ENCODE measurements around the gene LRIG1.

The LRIG1 gene

GRCh38 chr3:66401675-66402491, 98.9 kb downstream of the LRIG1 start:
- Histone ChIP-seq H3K36me3 (ENCODE audit: control insufficient read depth, insufficient read depth, low read length) (peaks cover 82% of the 10 kb centered on the region), H3K9ac (ENCODE audit: low read depth, low read length) (no peak overlapping the region)

GRCh38 chr3:66401157-66401550, 99.7 kb downstream of the LRIG1 start:
- Histone ChIP-seq H3K4me1 (ENCODE audit: control insufficient read depth, insufficient read depth, low read length) (peaks cover 3% of the 10 kb centered on the region), H3K4me3 (ENCODE audit: low read depth, low read length) (no peak overlapping the region), H3K9me3 (ENCODE audit: control insufficient read depth, insufficient read depth, low read length) (no peaks in the 10 kb centered on the region), H3K27me3 (ENCODE audit: control insufficient read depth, insufficient read depth, low read length) (no peaks in the 10 kb centered on the region), H3K9ac (ENCODE audit: low read depth, low read length) (peak overlapping the region; percentile 47), H3K36me3 (ENCODE audit: control insufficient read depth, insufficient read depth, low read length) (peaks cover 82% of the 10 kb centered on the region)

More at GRCh38 chr3:66401675-66402491, 98.9 kb downstream of the LRIG1 start:
- no peaks in the 10 kb centered on the region for H3K9me3 ChIP-seq (ENCODE audit: control insufficient read depth, insufficient read depth, low read length)
- no peak overlapping the region for H3K4me3 ChIP-seq (ENCODE audit: low read depth, low read length)
- peaks cover 3% of the 10 kb centered on the region for H3K4me1 ChIP-seq (ENCODE audit: control insufficient read depth, insufficient read depth, low read length)
- H3K27me3 ChIP-seq (ENCODE audit: control insufficient read depth, insufficient read depth, low read length): no peaks in the 10 kb centered on the region

GRCh38 chr3:66400411-66401156, 100.2 kb downstream of the LRIG1 start:
- Histone ChIP-seq H3K9me3 (ENCODE audit: control insufficient read depth, insufficient read depth, low read length) (no peaks in the 10 kb centered on the region), H3K4me1 (ENCODE audit: control insufficient read depth, insufficient read depth, low read length) (peaks cover 3% of the 10 kb centered on the region), H3K36me3 (ENCODE audit: control insufficient read depth, insufficient read depth, low read length) (peaks cover 82% of the 10 kb centered on the region), H3K4me3 (ENCODE audit: low read depth, low read length) (no peak overlapping the region), H3K9ac (ENCODE audit: low read depth, low read length) (peak overlapping the region; percentile 47), H3K27me3 (ENCODE audit: control insufficient read depth, insufficient read depth, low read length) (no peaks in the 10 kb centered on the region)

GRCh38 chr3:66399529-66400232, 101.1 kb downstream of the LRIG1 start:
- H3K9ac ChIP-seq (ENCODE audit: low read depth, low read length): no peak overlapping the region
- H3K4me1 ChIP-seq (ENCODE audit: control insufficient read depth, insufficient read depth, low read length): peaks cover 3% of the 10 kb centered on the region
- H3K9me3 ChIP-seq (ENCODE audit: control insufficient read depth, insufficient read depth, low read length): no peaks in the 10 kb centered on the region
- no peak overlapping the region for H3K4me3 ChIP-seq (ENCODE audit: low read depth, low read length)
- H3K27me3 ChIP-seq (ENCODE audit: control insufficient read depth, insufficient read depth, low read length): no peaks in the 10 kb centered on the region
- peaks cover 81% of the 10 kb centered on the region for H3K36me3 ChIP-seq (ENCODE audit: control insufficient read depth, insufficient read depth, low read length)

GRCh38 chr3:66398228-66399025, 102.4 kb downstream of the LRIG1 start:
- H3K9me3 ChIP-seq (ENCODE audit: control insufficient read depth, insufficient read depth, low read length): no peaks in the 10 kb centered on the region
- no peaks in the 10 kb centered on the region for H3K27me3 ChIP-seq (ENCODE audit: control insufficient read depth, insufficient read depth, low read length)
- peaks cover 81% of the 10 kb centered on the region for H3K36me3 ChIP-seq (ENCODE audit: control insufficient read depth, insufficient read depth, low read length)

GRCh38 chr3:66397745-66398144, 103.1 kb downstream of the LRIG1 start:
- Histone ChIP-seq H3K9me3 (ENCODE audit: control insufficient read depth, insufficient read depth, low read length) (no peaks in the 10 kb centered on the region), H3K36me3 (ENCODE audit: control insufficient read depth, insufficient read depth, low read length) (peaks cover 82% of the 10 kb centered on the region), H3K4me3 (ENCODE audit: low read depth, low read length) (no peak overlapping the region), H3K9ac (ENCODE audit: low read depth, low read length) (no peak overlapping the region), H3K27me3 (ENCODE audit: control insufficient read depth, insufficient read depth, low read length) (no peaks in the 10 kb centered on the region), H3K4me1 (ENCODE audit: control insufficient read depth, insufficient read depth, low read length) (peaks cover 3% of the 10 kb centered on the region)

More at GRCh38 chr3:66398228-66399025, 102.4 kb downstream of the LRIG1 start:
- no peak overlapping the region for H3K9ac ChIP-seq (ENCODE audit: low read depth, low read length)
- H3K4me3 ChIP-seq (ENCODE audit: low read depth, low read length): no peak overlapping the region
- peaks cover 3% of the 10 kb centered on the region for H3K4me1 ChIP-seq (ENCODE audit: control insufficient read depth, insufficient read depth, low read length)

- Histone ChIP-seq H3K9ac (ENCODE audit: low read depth, low read length) (no peak overlapping the region), H3K27me3 (ENCODE audit: control insufficient read depth, insufficient read depth, low read length) (no peaks in the 10 kb centered on the region), H3K4me1 (ENCODE audit: control insufficient read depth, insufficient read depth, low read length) (no peaks in the 10 kb centered on the region), H3K4me3 (ENCODE audit: low read depth, low read length) (no peak overlapping the region), H3K9me3 (ENCODE audit: control insufficient read depth, insufficient read depth, low read length) (no peaks in the 10 kb centered on the region), H3K36me3 (ENCODE audit: control insufficient read depth, insufficient read depth, low read length) (peaks cover 85% of the 10 kb centered on the region)
Observed at GRCh38 chr3:66396888-66397287, 103.9 kb downstream of the LRIG1 start.

GRCh38 chr3:66396161-66396760, 104.6 kb downstream of the LRIG1 start:
- Histone ChIP-seq H3K9ac (ENCODE audit: low read depth, low read length) (no peak overlapping the region), H3K9me3 (ENCODE audit: control insufficient read depth, insufficient read depth, low read length) (no peaks in the 10 kb centered on the region), H3K27me3 (ENCODE audit: control insufficient read depth, insufficient read depth, low read length) (no peaks in the 10 kb centered on the region), H3K4me1 (ENCODE audit: control insufficient read depth, insufficient read depth, low read length) (no peaks in the 10 kb centered on the region), H3K4me3 (ENCODE audit: low read depth, low read length) (no peak overlapping the region), H3K36me3 (ENCODE audit: control insufficient read depth, insufficient read depth, low read length) (peaks cover 83% of the 10 kb centered on the region)

- Histone ChIP-seq H3K9me3 (ENCODE audit: control insufficient read depth, insufficient read depth, low read length) (no peaks in the 10 kb centered on the region), H3K36me3 (ENCODE audit: control insufficient read depth, insufficient read depth, low read length) (peaks cover 80% of the 10 kb centered on the region), H3K27me3 (ENCODE audit: control insufficient read depth, insufficient read depth, low read length) (no peaks in the 10 kb centered on the region), H3K4me1 (ENCODE audit: control insufficient read depth, insufficient read depth, low read length) (no peaks in the 10 kb centered on the region), H3K4me3 (ENCODE audit: low read depth, low read length) (no peak overlapping the region), H3K9ac (ENCODE audit: low read depth, low read length) (no peak overlapping the region)
Observed at GRCh38 chr3:66395635-66396034, 105.2 kb downstream of the LRIG1 start.

- Histone ChIP-seq H3K9ac (ENCODE audit: low read depth, low read length) (no peak overlapping the region), H3K36me3 (ENCODE audit: control insufficient read depth, insufficient read depth, low read length) (peaks cover 72% of the 10 kb centered on the region), H3K4me3 (ENCODE audit: low read depth, low read length) (no peak overlapping the region), H3K9me3 (ENCODE audit: control insufficient read depth, insufficient read depth, low read length) (no peaks in the 10 kb centered on the region), H3K27me3 (ENCODE audit: control insufficient read depth, insufficient read depth, low read length) (no peaks in the 10 kb centered on the region), H3K4me1 (ENCODE audit: control insufficient read depth, insufficient read depth, low read length) (no peaks in the 10 kb centered on the region)
Observed at GRCh38 chr3:66394753-66395249, 106.0 kb downstream of the LRIG1 start.

Data from iPS-15b (cell line).